ENCODE results near the gene CPSF6. TPM values are rescaled to one million over a fixed set of nuclear protein-coding genes. Genes with fewer than 3 reads are reported as not detected.
"Not testable (repeated sequence)": the region's sequence is repeated elsewhere in the genome, so short reads cannot be mapped to it uniquely, and the experiment has no call there.

Gene CPSF6
- total RNA-seq, 1 experiment from 2014 or later: 35.7 TPM

DNA sequence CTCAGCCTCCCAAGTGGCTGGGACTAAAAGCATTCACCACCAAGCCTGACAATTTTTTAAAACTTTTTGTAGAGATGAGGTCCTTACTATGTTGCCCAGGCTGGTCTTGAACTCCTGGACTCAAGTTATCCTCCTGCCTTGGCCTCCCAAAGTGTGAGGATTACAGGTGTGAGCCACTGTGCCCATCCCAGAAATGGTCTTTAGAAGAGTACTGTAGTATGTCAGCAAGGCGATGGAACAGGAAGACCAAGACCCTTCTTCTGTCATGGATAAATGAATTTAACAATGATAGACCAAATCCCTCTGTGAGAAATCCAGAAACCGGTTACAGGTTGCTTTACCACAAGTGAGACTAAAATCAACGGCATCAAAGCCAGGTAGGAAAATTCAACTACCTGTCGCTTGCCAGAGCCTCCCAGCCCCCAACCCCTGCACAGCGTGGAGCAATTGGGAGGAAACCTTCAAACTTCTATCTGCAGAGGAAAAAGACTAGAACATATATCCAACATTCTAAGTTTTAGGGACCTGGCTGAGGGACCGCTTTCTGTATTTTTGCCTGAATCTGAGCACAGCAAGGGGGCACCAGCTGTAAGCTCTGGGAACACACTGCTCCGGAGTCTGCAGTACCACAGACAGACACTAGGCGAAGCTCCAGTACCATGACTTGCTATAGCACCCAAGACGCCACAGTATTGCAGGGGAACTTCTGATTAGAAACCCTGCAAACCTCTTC lies 51.3 kb downstream of the CPSF6 start:
- in situ Hi-C loops (cut with HindIII; ENCODE audit: low pct_unique_long_range_greater_than_20kb, low sequenced_read_pairs): no loop called here

DNA sequence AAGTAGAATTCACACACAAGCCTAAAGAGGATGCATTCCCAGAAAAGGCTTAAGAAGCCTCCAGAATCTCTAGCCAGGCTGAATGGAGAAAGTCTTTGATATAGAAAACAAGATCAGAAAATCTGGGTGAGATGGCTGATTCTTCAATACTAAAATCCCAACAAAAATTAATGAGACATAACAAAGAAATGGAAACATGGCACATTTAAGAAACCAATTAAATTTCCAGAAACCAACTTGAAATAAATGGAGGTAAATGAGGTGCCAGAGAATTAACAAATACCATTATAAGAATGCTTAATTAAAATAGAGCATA lies 51.9 kb downstream of the CPSF6 start:
- DNase-seq (ENCODE audit: low read depth): no peak
- in situ Hi-C loops (cut with HindIII; ENCODE audit: low pct_unique_long_range_greater_than_20kb, low sequenced_read_pairs): no loop called here

More for the DNA sequence above, 51.3 kb downstream of the CPSF6 start:
- DNase-seq (ENCODE audit: low read depth): peak; percentile 50

DNA sequence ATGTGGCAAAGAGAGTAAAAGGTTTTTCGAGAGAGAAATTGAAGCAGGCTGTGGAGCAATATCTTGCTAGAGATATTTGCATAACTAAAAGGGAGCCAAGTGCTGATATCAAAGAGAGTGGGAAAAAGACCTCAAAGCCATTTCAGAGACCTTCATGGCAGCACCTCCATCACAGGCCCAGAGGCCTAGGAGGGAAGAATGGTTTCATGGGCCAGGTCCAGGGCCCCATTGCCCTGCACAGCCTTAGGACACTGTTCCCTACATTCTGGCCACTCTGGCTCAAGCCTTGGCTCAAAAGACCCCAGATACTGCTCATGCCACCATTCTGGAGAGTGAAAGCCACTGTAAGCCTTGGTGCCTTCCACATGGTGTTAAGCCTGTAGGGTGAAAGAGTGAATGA lies 58.8 kb downstream of the CPSF6 start:
- in situ Hi-C loops (cut with HindIII; ENCODE audit: low pct_unique_long_range_greater_than_20kb, low sequenced_read_pairs): no loop called here
- no peak for DNase-seq (ENCODE audit: low read depth)

DNA sequence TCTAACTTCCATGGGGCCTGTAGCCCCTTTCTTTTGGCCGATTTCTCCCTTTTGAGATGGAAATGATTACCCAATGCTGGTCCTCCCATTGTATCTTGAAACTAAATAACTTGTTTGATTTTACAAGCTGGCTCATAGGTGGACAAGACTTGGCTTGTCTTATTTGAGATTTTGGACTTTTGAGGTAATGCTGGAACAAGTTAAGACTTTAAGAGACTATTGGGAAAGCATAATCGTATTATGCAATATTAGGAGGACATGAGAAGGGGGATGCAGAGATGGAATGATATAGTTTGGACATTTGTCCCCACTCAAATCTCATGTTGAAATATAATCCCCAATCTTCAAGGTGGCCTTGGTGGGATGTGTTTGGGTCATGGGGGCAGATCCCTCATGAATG lies 59.6 kb downstream of the CPSF6 start:
- in situ Hi-C loops (cut with HindIII; ENCODE audit: low pct_unique_long_range_greater_than_20kb, low sequenced_read_pairs): no loop called here
- DNase-seq (ENCODE audit: low read depth): no peak

DNA sequence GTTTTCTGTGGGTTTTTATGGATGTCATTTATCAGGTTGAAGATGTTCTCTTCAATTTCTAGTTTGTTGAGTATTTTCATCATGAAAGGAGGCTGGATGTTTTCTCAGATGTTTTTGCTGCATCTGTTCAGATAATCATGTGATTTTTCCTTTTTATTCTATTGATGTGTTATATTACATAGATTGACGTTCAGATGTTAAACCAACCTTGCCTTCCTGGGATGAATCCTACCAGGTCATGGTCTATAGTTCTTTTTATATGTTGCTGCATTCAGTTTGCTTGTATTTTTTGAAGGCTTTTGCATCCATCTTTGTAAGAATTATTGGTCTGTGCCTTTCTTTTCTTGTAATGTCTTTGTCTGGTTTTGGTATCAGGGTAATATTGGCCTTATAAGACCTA lies 64.9 kb downstream of the CPSF6 start:
- DNase-seq (ENCODE audit: low read depth): no peak
- in situ Hi-C loops (cut with HindIII; ENCODE audit: low pct_unique_long_range_greater_than_20kb, low sequenced_read_pairs): no loop called here

DNA sequence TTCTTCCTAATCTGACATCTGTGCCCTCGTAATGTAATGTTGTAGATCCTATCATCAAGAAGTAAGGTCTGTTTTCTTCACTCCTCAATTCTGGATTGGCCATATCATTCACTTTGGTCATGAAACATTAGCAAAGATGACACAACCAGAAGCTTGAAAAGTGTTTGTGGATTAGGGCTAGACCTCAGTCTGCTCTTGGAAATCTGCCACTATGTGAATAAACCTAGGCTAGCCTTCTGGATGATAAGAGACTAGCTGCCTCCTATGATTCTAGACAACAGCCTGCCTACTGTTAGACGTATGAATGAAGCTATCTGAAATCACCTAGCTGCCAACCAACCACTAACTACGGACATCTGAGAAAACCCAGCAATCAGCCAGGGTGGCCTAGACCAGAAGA lies 70.1 kb downstream of the CPSF6 start:
- in situ Hi-C loops (cut with HindIII; ENCODE audit: low pct_unique_long_range_greater_than_20kb, low sequenced_read_pairs): no loop called here
- no peak for DNase-seq (ENCODE audit: low read depth)

DNA sequence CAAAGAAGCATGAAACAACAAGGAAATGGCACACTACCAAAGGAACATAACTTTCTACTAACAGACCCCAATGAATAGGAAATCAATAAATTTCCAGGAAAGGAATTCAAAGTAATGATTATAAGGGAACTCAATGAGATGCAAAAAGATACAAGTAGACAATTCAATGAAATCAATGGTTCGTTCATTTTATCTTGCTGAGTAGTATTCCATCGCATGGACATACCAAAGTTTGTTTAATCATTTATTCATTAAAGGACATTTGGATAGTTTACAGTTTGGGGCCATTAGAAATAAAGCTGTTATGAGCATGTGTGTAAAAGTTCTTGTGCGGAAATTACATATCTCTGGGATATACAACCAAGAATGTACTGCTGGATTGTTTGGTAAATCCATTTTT lies 73.8 kb downstream of the CPSF6 start:
- in situ Hi-C loops (cut with HindIII; ENCODE audit: low pct_unique_long_range_greater_than_20kb, low sequenced_read_pairs): no loop called here
- no peak for DNase-seq (ENCODE audit: low read depth)

DNA sequence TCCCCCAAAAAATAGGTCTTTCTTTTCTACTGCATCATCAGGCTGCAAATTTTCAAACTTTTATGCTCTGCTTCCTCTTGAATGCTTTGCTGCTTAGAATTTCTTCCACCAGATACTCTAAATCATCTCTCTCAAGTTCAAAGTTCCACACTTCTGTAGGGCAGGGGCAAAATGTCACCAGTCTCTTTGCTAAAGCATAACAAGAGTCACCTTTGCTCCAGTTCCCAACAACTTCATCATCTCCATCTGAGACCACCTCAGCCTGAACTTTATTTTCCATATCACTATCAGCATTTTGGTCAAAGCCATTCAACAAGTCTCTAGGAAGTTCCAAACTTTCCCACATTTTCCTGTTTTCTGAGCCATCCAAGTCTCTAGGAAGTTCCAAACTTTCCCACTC lies 77.4 kb downstream of the CPSF6 start:
- DNase-seq (ENCODE audit: low read depth); in situ Hi-C loops (cut with HindIII; ENCODE audit: low pct_unique_long_range_greater_than_20kb, low sequenced_read_pairs): not testable (repeated sequence)

DNA sequence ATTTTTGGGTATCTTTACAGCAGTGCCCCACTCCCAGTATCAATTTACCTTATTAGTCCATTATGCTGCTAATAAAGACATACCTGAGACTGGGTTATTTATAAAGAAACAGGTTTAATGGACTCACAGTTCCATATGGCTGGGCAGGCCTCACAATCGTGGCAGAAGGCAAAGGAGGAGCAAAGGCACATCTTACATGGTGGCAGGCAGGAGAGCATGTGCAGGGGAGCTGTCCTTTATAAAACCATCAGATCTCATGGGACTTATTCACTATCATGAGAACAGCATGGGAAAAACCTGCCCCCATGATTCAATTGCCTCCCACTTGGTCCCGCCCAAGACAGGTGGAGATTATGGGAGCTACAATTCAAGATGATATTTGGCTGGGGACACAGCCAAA lies 77.9 kb downstream of the CPSF6 start:
- DNase-seq (ENCODE audit: low read depth); in situ Hi-C loops (cut with HindIII; ENCODE audit: low pct_unique_long_range_greater_than_20kb, low sequenced_read_pairs): not testable (repeated sequence)

DNA sequence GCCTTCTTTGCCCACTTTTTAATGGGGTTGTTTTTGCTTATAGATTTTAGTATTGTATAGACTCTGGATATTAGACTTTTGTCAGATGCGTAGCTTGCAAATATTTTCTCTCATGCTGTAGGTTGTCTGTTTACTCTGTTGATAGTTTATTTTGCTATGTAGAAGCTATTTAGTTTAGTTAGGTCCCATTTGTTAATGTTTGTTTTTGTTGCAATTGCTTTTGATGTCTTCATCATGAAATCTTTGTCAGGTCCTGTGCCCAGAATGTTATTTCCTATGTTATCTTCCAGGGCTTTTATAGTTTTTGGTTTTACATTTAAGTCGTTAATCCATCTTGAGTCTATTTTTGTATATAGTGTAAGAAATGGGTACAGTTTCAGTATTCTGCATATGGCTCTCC lies 78.9 kb downstream of the CPSF6 start:
- in situ Hi-C loops (cut with HindIII; ENCODE audit: low pct_unique_long_range_greater_than_20kb, low sequenced_read_pairs): no loop called here
- DNase-seq (ENCODE audit: low read depth): no peak

DNA sequence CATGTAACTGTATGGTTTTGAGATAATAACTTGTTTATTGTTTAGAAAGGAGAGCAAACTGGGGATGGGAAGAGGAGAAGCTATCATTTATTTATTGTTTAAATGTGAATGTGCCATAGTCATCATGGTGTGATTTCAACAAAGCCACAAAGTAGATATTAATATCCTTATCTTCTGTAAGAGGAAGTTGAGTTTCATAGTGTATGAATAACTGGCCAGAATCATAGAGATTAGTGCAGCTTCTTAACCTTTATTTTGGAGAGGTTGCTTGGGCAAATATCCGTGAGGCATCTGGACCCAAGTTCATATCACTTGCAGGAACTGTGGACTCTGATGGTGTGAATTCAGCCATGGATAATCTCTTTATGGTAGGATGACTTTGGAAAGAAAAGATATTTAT lies 82.0 kb downstream of the CPSF6 start:
- DNase-seq (ENCODE audit: low read depth): no peak
- in situ Hi-C loops (cut with HindIII; ENCODE audit: low pct_unique_long_range_greater_than_20kb, low sequenced_read_pairs): no loop called here

Other genes with a start within 250 kb of the CPSF6 start
- not detected in 2 replicates for gene LYZ, start 108.8 kb downstream of the CPSF6 start, total RNA-seq (2014; rRNA removed; shearing (Covaris generic); ENCODE audit: low replicate concordance)
- 99.7 and 114 TPM in 2 replicates for gene YEATS4, start 120.2 kb downstream of the CPSF6 start, total RNA-seq (2014; rRNA removed; shearing (Covaris generic); ENCODE audit: low replicate concordance)
- gene FRS2, start 230.8 kb downstream of the CPSF6 start, total RNA-seq (2014; rRNA removed; shearing (Covaris generic); ENCODE audit: low replicate concordance): 24.9 and 34.0 TPM in 2 replicates

All from Caki2 (cell line).